SK-N-SH treated with all-trans-retinoic acid at 6 μM for 48 hours (cell line): ENCODE measurements around the gene SHE.

Experiments
- BACH2 ChIP-seq: fragments of 250-450 bp; sonication (Bioruptor Pico); IDR thresholded peaks from 2 replicates; pipeline ENCODE4 v1.9.0; 2021; ENCODE audit warnings: mild to moderate bottlenecking, borderline replicate concordance
- GLIS3 ChIP-seq: fragments of 250-450 bp; sonication (Bioruptor Pico); IDR thresholded peaks from 2 replicates; pipeline ENCODE4 v1.5.0; 2020; ENCODE audit warnings: mild to moderate bottlenecking, moderate library complexity
- ISL1 ChIP-seq: fragments of 250-450 bp; sonication (Bioruptor Pico); IDR thresholded peaks from 2 replicates; pipeline ENCODE4 v2.1.2; 2022; ENCODE audit warnings: mild to moderate bottlenecking, moderate library complexity
- PPARA ChIP-seq: fragments of 250-450 bp; sonication (Bioruptor Pico); IDR thresholded peaks from 2 replicates; pipeline ENCODE4 v1.5.0; 2020; ENCODE audit warnings: mild to moderate bottlenecking, borderline replicate concordance
- ZFP3 ChIP-seq: fragments of 250-450 bp; sonication (Bioruptor Pico); IDR thresholded peaks from 2 replicates; pipeline ENCODE4 v1.5.0; 2020; ENCODE audit warnings: mild to moderate bottlenecking, moderate library complexity
- ZFP30 ChIP-seq: fragments of 450-650 bp; formaldehyde crosslinking; IDR thresholded peaks from 2 replicates; pipeline ENCODE4 v1.5.0; 2022; ENCODE audit warnings: mild to moderate bottlenecking, moderate library complexity
- ZNF565 ChIP-seq: fragments of 450-650 bp; formaldehyde crosslinking; conservative IDR thresholded peaks from 2 replicates; pipeline ENCODE4 v1.5.0; 2020; ENCODE audit warnings: low read depth, mild to moderate bottlenecking, moderate library complexity
- TF ChIP-seq, protein P1 (sequence below): fragments of 250-450 bp; sonication (Bioruptor Pico); IDR thresholded peaks from 2 replicates; pipeline ENCODE4 v1.8.0; 2020; ENCODE audit warnings: mild to moderate bottlenecking, moderate library complexity, borderline replicate concordance

GRCh38 chr1:154453574-154454352, 48.4 kb downstream of the SHE start:
- no peak for TF ChIP-seq ZNF565
- no peak for TF ChIP-seq BACH2 (CRISPR knock-in tag)
- TF ChIP-seq PPARA (CRISPR knock-in tag): no peak
- no peak for TF ChIP-seq ISL1 (CRISPR knock-in tag)
- no peak for TF ChIP-seq ZFP30
- TF ChIP-seq GLIS3 (CRISPR knock-in tag): no peak
- TF ChIP-seq, protein P1, sequence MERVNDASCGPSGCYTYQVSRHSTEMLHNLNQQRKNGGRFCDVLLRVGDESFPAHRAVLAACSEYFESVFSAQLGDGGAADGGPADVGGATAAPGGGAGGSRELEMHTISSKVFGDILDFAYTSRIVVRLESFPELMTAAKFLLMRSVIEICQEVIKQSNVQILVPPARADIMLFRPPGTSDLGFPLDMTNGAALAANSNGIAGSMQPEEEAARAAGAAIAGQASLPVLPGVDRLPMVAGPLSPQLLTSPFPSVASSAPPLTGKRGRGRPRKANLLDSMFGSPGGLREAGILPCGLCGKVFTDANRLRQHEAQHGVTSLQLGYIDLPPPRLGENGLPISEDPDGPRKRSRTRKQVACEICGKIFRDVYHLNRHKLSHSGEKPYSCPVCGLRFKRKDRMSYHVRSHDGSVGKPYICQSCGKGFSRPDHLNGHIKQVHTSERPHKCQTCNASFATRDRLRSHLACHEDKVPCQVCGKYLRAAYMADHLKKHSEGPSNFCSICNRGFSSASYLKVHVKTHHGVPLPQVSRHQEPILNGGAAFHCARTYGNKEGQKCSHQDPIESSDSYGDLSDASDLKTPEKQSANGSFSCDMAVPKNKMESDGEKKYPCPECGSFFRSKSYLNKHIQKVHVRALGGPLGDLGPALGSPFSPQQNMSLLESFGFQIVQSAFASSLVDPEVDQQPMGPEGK (CRISPR knock-in tag): no peak
- no peak for TF ChIP-seq ZFP3 (CRISPR knock-in tag)
